HG03469 (cell line): ENCODE data around the gene NHEJ1.

Experiments used
- ATAC-seq: cut with Tn5 transposase; IDR thresholded peaks from one replicate; pipeline ENCODE4 v1.9.1; 2021; ENCODE audit warnings: mild to moderate bottlenecking, moderate library complexity, moderate number of reproducible peaks; ENCODE audit not compliant: unreplicated experiment

Gene NHEJ1

DNA sequence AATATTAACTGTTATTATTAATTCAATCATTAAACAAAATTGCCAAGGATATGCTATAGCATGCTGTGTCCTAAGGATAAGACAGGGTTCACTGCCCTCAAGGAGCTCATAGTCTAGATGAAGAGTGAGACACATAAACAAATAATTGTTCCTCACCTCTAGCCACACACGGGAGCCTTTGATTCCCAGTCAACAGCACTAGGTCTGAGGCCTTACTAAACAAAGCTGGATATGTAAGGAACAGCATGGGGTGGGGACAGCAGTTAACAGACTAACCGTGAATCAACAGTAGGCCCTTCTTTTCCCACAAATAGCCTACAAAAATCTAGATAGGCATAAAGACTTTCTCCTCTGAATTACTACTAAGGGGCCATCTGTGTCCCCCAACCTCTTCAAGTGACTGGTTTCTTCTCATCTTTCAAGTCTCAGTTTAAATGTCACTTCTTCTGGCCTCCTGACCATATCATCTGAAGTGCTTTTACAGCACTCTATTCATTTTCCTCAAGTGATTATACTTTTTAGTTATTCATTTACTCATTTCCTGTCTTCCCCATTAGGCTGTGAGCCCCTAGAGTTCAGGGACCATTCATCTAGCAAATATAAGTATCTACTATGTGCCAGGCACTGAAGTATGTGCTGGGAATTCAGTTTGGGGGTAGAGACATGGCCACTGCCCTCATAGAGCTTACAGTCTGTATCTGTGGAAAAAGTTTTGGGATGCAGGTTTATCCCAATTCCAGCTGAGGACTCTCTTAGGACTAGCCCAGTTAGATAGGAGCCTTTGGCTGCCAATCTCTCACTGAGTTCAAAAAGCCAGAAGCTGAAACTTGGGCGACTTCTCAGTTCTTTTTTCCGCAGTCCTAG, 69.9 kb downstream of the NHEJ1 start:
- no peak for ATAC-seq

DNA sequence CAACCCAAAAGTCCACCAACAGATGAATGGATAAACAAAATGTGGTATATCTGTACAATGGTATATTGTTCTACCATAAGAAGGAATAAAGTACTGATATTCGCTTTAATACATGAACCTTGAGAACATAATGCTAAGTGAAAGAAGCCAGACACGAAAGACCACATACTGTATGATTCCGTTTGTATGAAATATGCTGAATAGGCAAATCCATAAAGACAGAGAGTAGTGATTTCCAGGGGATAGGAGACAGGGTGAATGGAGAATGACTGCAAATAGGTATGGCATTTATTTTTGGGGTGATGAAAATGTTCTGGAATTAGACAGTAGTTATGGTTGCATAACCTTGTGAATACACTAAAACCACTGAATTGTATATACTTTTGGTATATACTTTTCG, 71.3 kb downstream of the NHEJ1 start:
- ATAC-seq, result no peak

DNA sequence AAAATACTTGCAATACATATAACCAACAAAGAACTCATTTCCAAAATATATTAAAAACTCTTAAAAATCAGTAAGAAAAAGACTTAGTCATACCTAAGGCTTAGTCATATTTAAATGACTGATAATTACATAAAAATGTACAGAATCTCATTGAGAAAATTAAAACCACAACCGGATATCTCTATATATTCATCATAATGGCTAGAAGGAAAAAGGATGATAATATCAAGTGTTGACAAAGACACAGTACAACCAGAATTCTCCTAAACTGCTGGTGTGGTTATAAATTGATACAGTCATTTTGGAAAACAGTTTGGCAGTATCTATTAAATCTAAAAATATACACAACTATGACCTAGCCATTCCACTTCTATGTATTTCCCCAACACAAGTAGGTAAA, 72.8 kb downstream of the NHEJ1 start:
- no peak for ATAC-seq

DNA sequence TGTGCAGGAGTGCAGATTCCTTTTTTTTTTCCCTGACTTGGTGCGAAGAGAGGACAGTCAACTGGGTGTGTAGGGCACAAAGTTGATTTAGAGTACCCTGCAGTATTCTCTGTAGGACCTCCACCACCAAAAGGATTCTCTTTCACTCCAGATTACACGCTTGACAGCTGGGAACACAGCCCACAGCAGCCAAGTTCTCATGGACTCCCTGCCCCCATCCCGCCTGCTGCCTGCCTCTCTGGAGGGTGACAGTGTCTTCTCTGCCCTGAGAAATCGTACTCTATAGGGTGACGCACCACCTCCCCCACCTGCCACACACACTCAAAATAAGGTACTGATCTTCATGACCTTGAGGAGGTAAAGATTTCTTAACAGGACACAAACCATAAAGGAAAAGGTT, 73.3 kb downstream of the NHEJ1 start:
- no peak for ATAC-seq

DNA sequence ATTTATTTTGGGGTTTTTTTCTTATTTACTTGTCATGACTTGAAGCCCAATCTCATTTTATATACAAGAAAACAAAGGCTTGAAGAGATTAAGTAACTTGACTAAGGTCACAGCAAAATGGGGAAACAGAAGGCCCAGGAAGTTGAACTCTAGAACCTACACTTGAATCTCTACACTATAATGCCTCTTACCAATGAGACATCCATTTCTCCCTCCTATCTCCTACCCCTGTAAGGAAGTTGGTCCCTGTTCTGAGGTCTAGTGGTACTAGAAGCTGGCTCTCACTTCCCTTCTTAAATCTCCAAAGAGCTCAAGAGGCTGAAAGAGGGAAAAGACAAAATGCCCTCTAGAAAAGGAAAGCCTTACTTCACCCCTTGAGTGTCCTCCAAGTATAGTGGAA, 74.4 kb downstream of the NHEJ1 start:
- no peak for ATAC-seq

DNA sequence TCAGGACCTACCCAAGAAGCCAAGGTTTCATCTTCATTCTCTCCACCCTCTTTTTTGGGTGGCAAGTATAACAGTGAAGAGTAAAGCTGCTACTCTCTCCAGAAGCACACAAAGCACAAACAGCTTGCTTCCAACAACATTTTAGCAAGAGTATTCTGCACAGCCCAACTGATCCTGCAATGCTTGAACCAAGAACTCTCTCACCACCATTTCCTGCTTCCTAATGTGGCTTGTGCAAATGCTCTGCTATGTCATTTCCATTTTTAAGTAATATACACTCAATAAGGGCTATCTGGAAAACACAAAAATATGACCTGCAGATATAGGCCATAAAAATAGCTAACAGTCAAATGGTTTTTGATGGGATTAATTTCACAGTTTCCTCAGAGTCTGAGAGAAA, 75.8 kb downstream of the NHEJ1 start:
- no peak for ATAC-seq

DNA sequence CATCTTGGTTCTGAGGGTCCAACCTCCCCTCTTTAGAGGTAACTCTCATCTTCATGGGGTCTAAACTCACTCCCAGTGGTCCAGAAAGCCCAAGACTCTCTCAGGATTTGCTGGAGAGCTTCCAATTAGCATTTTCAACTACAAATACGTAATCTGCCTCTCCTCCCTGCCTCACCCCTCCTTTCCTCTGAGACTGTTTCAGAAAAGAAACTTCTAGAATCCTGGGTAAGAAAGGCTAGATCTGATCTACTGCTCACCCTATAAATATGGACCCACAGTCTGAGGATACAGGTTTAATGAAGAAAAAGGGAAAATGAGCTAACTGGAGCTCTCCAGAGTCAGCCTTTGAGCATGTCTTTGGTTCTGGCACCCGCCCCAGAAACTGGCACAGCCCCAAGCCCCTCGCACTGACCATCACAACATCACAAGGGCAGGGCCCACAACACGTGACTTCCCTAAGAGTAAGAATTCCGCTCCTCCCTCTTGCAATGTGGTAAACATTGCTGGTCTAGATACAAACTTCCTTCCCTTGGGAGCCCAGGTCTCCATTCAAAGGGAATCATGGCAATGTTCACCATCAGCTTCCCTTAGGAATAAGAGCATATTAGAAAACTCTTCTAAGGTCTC, 78.2 kb downstream of the NHEJ1 start:
- no peak for ATAC-seq

DNA sequence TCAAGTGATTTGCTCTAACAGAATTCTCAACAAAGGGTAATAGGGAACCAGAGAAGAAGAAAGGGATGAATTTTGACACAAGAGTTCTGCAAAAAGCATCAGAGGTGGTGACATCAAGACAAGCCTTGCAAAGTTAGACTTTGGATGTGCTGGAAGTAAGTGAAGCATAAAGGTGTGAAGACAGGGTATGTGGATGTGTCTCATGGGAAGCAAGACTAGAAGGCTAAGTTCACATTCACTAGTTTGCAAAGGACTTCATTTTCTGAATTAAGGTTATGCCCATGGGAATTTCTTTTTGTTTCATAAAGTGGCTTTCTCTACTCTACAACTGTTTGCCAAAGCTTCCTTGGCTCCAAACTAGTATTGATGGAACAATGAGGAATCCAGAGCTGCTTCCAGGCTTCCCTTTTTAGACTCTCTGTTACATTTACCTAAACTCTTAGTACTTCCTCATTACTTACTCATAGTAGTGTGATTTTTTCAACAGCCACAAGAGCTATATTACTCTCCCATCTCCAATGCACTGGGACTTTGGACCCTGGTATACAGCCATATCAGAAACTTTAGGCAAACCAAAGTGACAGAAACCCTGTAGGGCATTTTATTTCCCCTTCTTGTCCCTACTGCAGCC, 78.8 kb downstream of the NHEJ1 start:
- ATAC-seq, result no peak

DNA sequence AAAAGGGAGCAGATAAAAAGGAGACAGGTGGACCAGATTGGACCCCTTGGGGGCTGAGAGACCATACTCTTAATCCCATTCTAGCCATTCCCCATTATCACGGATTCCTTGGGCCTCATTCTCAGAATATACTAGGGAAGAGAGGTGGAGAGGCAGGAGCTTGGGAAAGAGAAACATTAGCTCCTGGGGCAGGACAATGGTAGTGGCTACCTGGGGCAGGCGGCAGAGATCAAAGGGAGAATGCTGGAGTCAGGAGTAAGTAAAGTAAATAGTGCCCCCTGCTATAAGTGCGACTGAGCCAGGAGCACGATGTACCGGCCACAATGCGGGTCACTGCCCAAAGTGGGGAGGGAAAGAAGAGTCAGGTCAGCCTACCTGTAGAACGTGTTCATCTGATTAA, 79.5 kb downstream of the NHEJ1 start:
- ATAC-seq, result no peak

DNA sequence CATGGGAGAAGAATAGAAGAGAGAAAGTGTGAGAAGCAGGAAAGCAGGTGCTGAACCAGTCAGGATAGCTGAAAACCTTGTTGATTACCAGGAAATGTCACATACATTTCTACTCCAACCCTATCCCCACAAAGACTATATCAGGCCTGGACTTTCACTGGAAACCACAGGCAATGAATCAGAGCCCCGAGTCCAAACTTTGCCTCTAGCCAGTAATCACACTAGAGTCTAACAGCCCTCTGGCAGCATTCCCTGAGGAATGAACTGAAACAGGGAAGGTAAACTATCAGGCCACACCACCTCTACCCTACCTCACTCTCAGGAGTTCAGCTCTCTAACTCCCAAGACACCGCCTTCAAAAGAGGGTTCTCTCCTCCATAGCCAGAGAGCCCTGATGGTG, 81.2 kb downstream of the NHEJ1 start:
- ATAC-seq, result no peak

DNA sequence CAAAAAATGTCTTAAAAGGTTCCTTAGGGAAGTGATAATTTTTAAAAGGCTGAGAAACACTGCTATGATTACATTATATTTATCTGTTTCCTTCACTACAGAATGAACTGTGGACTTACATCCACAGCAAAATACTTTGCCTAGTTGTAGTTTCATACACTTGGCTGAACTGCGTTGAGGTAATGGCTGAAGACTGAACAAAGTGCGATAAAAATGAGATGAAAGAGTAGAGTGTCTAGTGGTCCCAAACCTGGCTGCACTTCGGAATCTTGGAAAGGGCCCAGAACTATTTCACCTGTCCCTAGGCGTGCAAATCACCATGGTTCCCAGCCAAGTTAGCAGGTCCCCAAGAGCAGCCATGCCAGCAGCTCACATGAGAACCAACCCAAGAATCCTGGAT, 81.7 kb downstream of the NHEJ1 start:
- no peak for ATAC-seq

DNA sequence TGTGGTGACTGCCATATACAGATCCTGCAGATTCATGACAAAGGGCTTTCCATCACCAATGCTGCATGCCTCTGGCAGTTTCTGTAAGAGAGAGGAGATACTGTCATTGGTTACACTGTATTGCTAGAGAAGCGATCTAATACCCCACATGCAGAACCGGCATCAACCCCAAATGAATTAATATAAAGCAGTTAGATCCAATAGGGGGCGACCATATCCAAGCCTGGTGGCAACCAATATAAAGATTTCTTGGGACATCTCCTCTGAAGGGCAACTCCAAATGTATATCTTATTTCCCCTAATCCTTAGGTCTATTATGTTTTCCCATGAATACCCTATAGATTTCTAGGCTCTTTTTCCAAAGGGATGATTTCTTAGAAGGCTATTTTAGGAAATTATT, 82.5 kb downstream of the NHEJ1 start:
- no peak for ATAC-seq

DNA sequence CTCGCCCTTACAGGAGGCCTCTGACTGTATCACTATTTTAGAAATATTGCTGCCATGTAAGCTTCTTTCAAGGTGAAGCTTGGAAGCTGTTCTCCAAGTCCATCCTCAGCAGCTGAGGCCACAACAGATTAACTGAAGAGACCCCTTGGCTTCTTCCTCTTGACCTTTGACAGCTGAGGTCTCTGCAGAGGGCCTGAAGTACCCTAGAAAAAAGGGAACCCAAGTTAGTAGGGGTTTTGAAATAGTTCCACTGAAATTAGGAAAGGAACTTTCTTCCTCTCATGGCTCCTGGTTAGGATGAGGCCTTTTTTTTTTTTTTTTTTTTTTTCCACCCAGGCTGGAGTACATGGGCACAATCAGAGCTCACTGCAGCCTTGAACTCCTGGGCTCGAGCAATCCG, 84.4 kb downstream of the NHEJ1 start:
- ATAC-seq, result no peak

DNA sequence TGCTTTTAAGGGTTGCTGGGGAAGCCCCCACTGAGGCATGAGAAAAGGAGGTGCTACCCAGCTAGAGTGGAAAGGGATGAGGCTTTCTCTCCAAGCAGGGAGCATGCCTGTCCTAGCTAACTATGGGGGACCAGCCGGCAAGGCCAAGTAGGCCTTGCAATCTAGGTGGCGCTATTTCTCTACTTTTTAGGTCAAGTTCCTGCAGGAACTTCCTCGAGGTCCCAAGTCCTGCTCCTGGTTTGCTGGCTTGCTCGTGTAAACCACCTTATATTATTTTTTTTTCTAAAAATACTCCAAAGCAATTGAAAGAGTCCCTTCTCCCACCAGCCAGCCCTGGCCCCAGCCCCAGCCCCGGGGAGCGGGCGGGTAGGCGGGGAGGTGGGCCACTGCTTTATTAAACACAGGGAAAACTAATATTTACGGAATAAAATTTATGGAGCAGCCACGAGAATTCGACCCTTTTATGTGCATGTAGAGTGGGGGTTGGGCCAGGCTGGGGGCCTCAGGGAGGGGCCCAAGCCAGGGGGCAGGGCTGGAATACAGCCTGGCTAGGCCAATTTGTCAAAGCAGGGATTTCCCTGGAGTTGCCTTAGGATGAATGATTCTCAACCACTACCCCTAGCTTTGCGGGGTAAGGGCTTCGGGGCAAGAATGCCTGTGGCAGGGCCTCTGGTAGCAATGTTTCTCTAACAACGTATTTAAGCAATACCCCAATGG, 87.0 kb downstream of the NHEJ1 start:
- no peak for ATAC-seq

DNA sequence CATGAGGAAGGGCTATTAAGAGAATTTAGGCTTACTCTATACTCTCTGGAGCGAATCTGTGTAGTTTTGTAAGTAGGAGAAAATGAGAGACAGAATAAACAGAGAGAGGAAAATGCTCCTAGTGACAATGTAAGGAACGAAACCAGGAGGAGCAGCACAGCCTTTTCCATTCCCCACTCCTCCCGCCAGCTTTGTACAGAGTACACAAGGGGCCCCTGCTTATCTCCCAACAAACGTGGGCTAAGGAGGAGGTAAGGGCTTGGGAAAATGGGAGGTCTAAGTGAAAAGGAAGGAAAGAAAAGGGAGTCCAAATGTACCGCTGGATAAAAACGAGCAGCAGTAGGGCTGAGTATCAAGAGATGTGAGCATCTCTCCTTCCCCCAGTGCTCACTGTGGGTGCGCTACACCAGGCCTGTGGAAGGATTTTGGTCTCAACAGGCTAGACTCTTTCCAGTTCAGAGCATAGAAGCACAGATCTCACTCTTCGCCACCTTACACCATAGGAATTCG, 87.8 kb downstream of the NHEJ1 start:
- no peak for ATAC-seq

DNA sequence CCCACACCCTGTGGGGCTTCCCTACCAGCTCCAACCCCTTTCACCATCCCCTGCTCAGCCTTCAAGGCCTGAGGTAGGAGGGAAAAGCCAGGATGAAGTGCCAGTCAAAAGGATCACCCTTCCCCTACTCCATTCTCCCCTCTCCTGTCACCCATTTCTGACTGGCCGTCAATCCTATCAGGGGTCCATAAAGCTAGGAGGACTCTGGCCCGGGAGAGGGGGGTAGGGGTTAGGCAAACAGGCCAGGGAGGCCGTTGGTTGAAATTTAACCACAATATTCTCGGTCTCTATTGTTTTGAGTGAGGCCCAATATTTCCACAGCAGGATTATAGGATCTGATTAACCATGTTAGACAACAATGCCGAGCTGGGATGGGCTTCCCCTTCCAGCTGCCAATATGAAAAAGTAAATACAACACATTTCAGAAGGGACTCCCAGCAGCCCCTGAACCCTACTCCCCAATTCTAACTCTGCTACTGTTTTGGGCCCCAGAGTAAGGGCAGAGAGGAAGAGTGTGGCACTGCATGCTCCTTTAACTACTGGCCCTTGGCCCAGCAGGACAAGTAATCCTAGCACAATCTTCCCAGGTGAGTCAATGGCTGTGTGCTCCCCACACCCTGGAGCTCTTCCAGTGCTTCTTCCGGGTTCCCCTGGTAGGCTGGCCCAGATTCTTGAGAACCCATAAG, 89.3 kb downstream of the NHEJ1 start:
- no peak for ATAC-seq

DNA sequence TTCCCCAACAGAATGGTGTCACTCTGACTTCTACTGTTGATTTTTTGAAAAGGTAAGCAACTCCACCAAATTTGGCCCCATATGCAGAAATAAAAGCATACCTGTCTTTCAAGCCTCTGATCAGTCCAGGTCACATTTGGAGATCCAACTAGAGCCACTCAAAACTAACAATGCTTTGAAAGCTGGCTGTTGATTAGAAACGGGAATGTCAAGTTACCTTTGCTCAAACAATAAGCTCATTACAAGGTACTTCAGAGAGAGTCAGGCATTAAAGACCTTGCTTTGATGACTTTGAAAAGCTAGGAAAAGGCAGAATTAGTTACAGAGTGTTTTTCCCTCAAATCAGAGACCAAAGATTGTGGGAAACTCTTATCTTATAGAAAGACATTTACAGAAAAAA, 95.1 kb downstream of the NHEJ1 start:
- no peak for ATAC-seq

DNA sequence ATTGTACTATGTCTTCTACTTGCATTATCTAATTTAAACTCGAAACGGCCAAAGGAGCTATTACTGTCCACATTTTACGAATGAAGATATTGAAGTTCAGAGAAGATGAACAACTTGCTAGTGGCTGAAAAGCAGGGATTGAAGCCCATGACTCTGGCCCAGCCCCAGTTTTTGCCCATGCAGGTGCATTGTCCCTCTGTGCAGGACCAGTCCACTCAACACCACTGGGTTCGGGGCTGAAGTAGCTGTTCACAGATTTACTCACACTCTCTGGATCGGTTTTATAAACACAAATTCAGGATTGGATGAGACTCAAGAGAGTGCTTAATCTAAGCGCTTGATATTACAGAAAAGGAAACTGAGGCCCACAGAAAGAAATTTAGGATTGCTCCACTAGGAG, 98.5 kb downstream of the NHEJ1 start:
- no peak for ATAC-seq

DNA sequence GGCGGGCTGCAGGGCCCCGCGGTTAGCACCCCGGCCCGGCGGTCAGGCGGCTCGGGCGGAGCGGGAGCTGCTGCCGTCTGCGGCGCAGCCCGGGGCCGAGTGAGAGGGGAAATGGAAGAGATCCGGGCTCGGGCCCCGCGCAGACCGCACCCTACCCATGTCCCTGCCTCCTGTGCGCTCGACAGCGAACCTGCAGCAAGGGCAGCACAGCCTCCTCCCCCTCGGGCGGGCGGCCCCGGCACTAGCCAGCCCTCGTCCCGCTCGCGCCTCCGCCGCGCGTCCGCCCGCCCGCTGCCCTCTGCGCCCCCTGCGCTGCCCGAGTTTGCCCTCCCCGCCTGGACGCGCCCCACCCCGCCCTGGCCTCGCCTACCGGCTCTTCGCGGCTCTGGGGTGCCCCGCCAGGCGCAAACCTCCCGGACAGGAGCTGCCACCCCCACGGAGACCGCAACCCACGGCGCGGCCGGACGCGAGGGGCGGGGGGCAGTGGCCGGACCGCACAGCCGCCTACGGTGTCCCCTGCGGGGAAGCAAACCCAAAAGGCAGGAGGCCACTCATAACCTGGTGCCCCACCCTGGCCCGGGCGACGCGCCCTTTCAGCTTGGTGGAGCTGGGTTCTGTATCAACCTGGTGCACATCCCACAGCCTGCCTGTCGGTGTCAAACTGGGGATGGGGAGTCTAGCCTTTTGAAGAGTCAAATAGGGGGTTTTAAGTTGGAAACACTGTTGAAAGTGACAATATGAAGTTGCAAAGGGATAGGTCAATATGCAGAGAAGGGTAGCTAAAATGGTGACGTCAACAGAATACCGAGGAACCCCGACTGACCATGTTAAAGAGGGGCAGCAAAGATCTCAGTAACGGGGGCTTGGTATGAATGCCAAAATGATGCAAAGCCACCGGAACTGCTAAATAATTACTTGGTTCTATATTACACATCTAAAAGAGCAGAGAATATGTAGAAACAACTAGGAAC, 99.5 kb downstream of the NHEJ1 start, which contains the start of gene IHH:
TSS of gene IHH (minus strand) at position 101 of the 971 bp plus-strand sequence. CDS start 454 bp downstream, outside the sequence.
- no peak for ATAC-seq
